Brain microvascular endothelial cell (primary cell): Measurements from ENCODE around the gene CACNG1.

Experiments used
- DNase-seq: peaks from one replicate; pipeline ENCODE4 v3.0.0-alpha.2; 2020
- H3K27ac ChIP-seq: fragments of 250-450 bp; sonication (Bioruptor Pico); 2 replicates; pipeline ENCODE4 v1.5.1; 2020; ENCODE audit warnings: mild to moderate bottlenecking, moderate library complexity
- H3K27me3 ChIP-seq: fragments of 250-450 bp; sonication (Bioruptor Pico); replicated peaks from 2 replicates; pipeline ENCODE4 v1.5.1; 2020; ENCODE audit warnings: mild to moderate bottlenecking
- H3K36me3 ChIP-seq: fragments of 250-450 bp; sonication (Bioruptor Pico); replicated peaks from 2 replicates; pipeline ENCODE4 v1.5.1; 2020; ENCODE audit warnings: mild to moderate bottlenecking
- H3K4me3 ChIP-seq: 2 replicates; pipeline ENCODE4 v1.5.1; 2011; ENCODE audit warnings: low read depth, mild to moderate bottlenecking, control low read depth, low read length, moderate library complexity
- in situ Hi-C: cut with HindIII; loops from 2 replicates; pipeline ENCODE4 v1.10.0; 2017; ENCODE audit warnings: low sequenced_read_pairs, low pct_ligation_motif_present
- TF ChIP-seq, protein P1 (sequence below): IDR thresholded peaks from 2 replicates; pipeline ENCODE4 v1.5.1; 2011; ENCODE audit warnings: low read depth, mild to moderate bottlenecking, moderate library complexity, low read length, control low read depth, inconsistent platforms; ENCODE audit errors: missing control alignments

CACNG1 gene

DNA sequence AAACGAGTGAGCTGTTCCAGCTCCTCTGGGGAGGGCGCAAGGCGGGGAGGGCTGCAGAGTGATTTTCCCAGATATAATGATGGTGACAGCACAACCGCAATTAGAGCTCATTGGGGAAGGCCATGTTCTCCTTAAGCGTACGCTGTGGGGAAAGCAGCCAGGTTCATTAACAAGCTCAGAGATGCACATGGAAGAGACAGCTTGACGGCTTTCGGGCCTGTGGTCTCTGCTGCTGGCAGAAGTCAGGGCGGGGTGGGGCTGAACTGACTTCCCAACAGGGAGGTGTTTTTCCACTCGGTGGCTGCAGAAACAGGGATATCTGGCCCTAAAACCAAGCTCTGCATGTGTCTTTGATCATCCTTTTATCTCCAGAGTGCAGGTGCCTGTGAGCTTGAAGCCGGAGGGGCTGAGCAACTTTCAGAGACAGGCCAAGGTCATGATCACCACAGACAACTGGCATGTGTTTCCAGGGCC, 24.0 kb upstream of the CACNG1 start:
- Histone ChIP-seq H3K4me3 (no peak overlapping the region), H3K27me3 (no peaks in the 10 kb centered on the region), H3K36me3 (no peaks in the 10 kb centered on the region), H3K27ac (no peak overlapping the region)
- TF ChIP-seq, protein P1, sequence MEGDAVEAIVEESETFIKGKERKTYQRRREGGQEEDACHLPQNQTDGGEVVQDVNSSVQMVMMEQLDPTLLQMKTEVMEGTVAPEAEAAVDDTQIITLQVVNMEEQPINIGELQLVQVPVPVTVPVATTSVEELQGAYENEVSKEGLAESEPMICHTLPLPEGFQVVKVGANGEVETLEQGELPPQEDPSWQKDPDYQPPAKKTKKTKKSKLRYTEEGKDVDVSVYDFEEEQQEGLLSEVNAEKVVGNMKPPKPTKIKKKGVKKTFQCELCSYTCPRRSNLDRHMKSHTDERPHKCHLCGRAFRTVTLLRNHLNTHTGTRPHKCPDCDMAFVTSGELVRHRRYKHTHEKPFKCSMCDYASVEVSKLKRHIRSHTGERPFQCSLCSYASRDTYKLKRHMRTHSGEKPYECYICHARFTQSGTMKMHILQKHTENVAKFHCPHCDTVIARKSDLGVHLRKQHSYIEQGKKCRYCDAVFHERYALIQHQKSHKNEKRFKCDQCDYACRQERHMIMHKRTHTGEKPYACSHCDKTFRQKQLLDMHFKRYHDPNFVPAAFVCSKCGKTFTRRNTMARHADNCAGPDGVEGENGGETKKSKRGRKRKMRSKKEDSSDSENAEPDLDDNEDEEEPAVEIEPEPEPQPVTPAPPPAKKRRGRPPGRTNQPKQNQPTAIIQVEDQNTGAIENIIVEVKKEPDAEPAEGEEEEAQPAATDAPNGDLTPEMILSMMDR, result no peak
- no peak for DNase-seq
- in situ Hi-C loops, result no loop called here

- Histone ChIP-seq H3K4me3 (no peak overlapping the region), H3K27me3 (no peaks in the 10 kb centered on the region), H3K27ac (no peak overlapping the region), H3K36me3 (no peaks in the 10 kb centered on the region)
- DNase-seq, result no peak
- in situ Hi-C loops, result no loop called here
- TF ChIP-seq, protein P1, result no peak
These were observed 23.2 kb upstream of the CACNG1 start for GRCh38 chr17:67021196-67021595.

DNA sequence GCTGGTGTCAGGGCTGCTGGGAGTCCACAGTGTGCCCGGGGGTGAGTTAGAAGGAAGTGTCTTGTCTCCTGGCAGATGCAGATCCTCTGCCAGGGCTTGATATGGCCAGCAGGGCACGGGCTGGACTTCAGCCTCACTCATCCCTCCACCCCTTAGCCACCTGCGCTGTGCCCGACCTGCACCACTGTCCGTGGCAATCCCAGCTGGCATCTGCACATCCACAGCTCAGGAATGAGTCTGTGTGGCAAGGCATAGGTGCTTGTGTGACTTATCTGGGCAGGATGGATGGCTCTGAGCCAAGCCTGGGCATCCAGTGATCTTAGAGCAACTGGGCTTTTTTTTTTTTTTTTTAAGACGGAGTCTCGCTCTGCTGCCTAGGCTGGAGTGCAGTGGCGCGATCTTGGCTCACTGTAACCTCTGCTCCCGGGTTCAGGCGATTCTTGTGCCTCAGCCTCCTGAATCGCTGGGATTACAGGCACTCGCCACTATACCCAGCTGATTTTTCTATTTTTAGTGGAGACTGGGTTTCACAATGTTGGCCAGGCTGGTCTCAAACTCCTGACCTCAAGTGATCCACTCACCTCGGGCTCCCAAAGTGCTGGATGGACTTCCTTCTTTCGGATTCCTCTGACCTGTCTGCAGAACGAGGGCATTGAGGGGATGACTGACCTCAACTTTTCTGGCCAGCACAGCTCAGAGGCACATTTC, 22.5 kb upstream of the CACNG1 start:
- in situ Hi-C loops, result no loop called here

GRCh38 chr17:67022451-67022810, 21.9 kb upstream of the CACNG1 start:
- no peak overlapping the region for H3K4me3 ChIP-seq
- in situ Hi-C loops, result no loop called here
- no peak overlapping the region for H3K27ac ChIP-seq
- no peaks in the 10 kb centered on the region for H3K36me3 ChIP-seq
- no peak for DNase-seq
- no peaks in the 10 kb centered on the region for H3K27me3 ChIP-seq
- TF ChIP-seq, protein P1, result no peak

More for the DNA sequence above, 22.5 kb upstream of the CACNG1 start:
- Histone ChIP-seq H3K36me3 (no peaks in the 10 kb centered on the region), H3K4me3 (no peak overlapping the region), H3K27ac (no peak overlapping the region), H3K27me3 (no peaks in the 10 kb centered on the region)
- no peak for DNase-seq
- TF ChIP-seq, protein P1, result no peak

GRCh38 chr17:67024736-67025135, 19.6 kb upstream of the CACNG1 start:
- TF ChIP-seq, protein P1, result no peak
- Histone ChIP-seq H3K4me3 (no peak overlapping the region), H3K27me3 (no peaks in the 10 kb centered on the region), H3K27ac (no peak overlapping the region), H3K36me3 (no peaks in the 10 kb centered on the region)
- in situ Hi-C loops, result no loop called here
- no peak for DNase-seq
